K562 (cell line): ENCODE results near the gene NR1I3. TPM values are rescaled to one million over a fixed set of nuclear protein-coding genes. Genes with fewer than 3 reads are reported as not detected.

Experiments
- CCAR2 ChIP-seq: fragments of 200-400 bp; formaldehyde crosslinking; IDR thresholded peaks from 2 replicates; pipeline ENCODE4 v1.6.1; 2017; ENCODE audit warnings: mild to moderate bottlenecking, low read depth, low read length
- GTF2F1 ChIP-seq: IDR thresholded peaks from 2 replicates; pipeline ENCODE4 v1.6.1; 2011; ENCODE audit warnings: low read depth, low read length, improper control_type of control experiment
- JUN ChIP-seq, 2 experiments: sonication (generic) in 1 of 2; formaldehyde crosslinking in 1 of 2; IDR thresholded peaks; 2 replicates each; pipeline versions ENCODE4 v1.6.1 to v1.8.0; 2012 to 2022; ENCODE audit warnings: borderline replicate concordance in 2 of 2, mild to moderate bottlenecking in 2 of 2, improper control_type of control experiment in 1 of 2, low read depth in 1 of 2, low read length in 1 of 2, missing genetic modification reagents in 1 of 2
- LARP7 ChIP-seq: fragments of 450-650 bp; IDR thresholded peaks from 2 replicates; pipeline ENCODE4 v1.6.1; 2016
- MTA3 ChIP-seq: fragments of 450-650 bp; formaldehyde crosslinking; IDR thresholded peaks from 2 replicates; pipeline ENCODE4 v1.6.1; 2017; ENCODE audit warnings: mild to moderate bottlenecking, borderline replicate concordance
- RBM25 ChIP-seq: fragments of 200-400 bp; formaldehyde crosslinking; IDR thresholded peaks from 2 replicates; pipeline ENCODE4 v1.6.1; 2018; ENCODE audit warnings: low read length, low read depth, moderate library complexity; ENCODE audit not compliant: severe bottlenecking
- RFX1 ChIP-seq: fragments of 450-650 bp; IDR thresholded peaks from 2 replicates; pipeline ENCODE4 v1.6.1; 2016; ENCODE audit warnings: mild to moderate bottlenecking, moderate library complexity
- RUNX1 ChIP-seq: sonication (generic); IDR thresholded peaks from 2 replicates; pipeline ENCODE4 v1.6.1; 2016; ENCODE audit warnings: antibody characterized with exemption, low read depth
- SIN3A ChIP-seq, 2 experiments: fragments of 150-350 bp in 1 of 2; IDR thresholded peaks; 2 replicates each; pipeline ENCODE4 v1.6.1; 2011 to 2016; ENCODE audit warnings: borderline replicate concordance in 2 of 2, low read depth in 2 of 2, low read length in 2 of 2, mild to moderate bottlenecking in 2 of 2, moderate library complexity in 2 of 2; ENCODE audit not compliant: control insufficient read depth in 1 of 2
- SRSF9 ChIP-seq: fragments of 200-400 bp; formaldehyde crosslinking; IDR thresholded peaks from 2 replicates; pipeline ENCODE4 v1.6.1; 2017; ENCODE audit warnings: low read depth, low read length, borderline replicate concordance
- TOE1 ChIP-seq, 2 experiments: fragments of 450-650 bp in 1 of 2; sonication (generic) in 1 of 2; formaldehyde crosslinking in 1 of 2; IDR thresholded peaks; 2 replicates each; pipeline versions ENCODE4 v1.7.1 to v1.8.0; 2016 to 2022; ENCODE audit warnings: borderline replicate concordance in 2 of 2, mild to moderate bottlenecking in 2 of 2, antibody characterized with exemption in 1 of 2, inconsistent platforms in 1 of 2, low read depth in 1 of 2, missing genetic modification reagents in 1 of 2, moderate library complexity in 1 of 2
- XRCC5 ChIP-seq: fragments of 200-400 bp; formaldehyde crosslinking; IDR thresholded peaks from 2 replicates; pipeline ENCODE4 v1.6.1; 2017; ENCODE audit warnings: low read depth, mild to moderate bottlenecking, low read length
- YBX1 ChIP-seq: fragments of 450-650 bp; IDR thresholded peaks from 2 replicates; pipeline ENCODE4 v1.7.1; 2016; ENCODE audit warnings: mild to moderate bottlenecking
- ZKSCAN8 ChIP-seq: fragments of 200-800 bp; sonication (Bioruptor generic); IDR thresholded peaks from 2 replicates; pipeline ENCODE4 v1.6.1; 2016; ENCODE audit warnings: missing genetic modification characterization, missing compliant biosample characterization
- ZNF174 ChIP-seq: fragments of 250-450 bp; sonication (Bioruptor Pico); IDR thresholded peaks from 2 replicates; pipeline ENCODE4 v1.4.0; 2020; ENCODE audit warnings: mild to moderate bottlenecking
- ZNF197 ChIP-seq: fragments of 200-800 bp; sonication (Bioruptor generic); IDR thresholded peaks from 2 replicates; pipeline ENCODE4 v1.6.1; 2016; ENCODE audit warnings: low read depth, missing genetic modification characterization, missing compliant biosample characterization
- ZNF217 ChIP-seq: sonication (generic); formaldehyde crosslinking; IDR thresholded peaks from 2 replicates; pipeline ENCODE4 v1.8.0; 2022; ENCODE audit warnings: mild to moderate bottlenecking, missing genetic modification reagents
- ZNF253 ChIP-seq: fragments of 250-450 bp; sonication (Bioruptor Pico); conservative IDR thresholded peaks from 2 replicates; pipeline ENCODE4 v1.6.1; 2021; ENCODE audit warnings: mild to moderate bottlenecking
- ZNF695 ChIP-seq: fragments of 450-650 bp; formaldehyde crosslinking; IDR thresholded peaks from 2 replicates; pipeline ENCODE4 v1.4.0; 2020; ENCODE audit warnings: mild to moderate bottlenecking, moderate library complexity
- polyA plus RNA-seq, 8 experiments: library from polyadenylated mRNA; depleted of rRNA in 4 of 8; stranded (reverse) in 5 of 8; unstranded in 3 of 8; fragments of >200 nt; fragmentation: Nextera tagmentation in 2 of 8; fragmentation: Illumina TruSeq in 1 of 8; extraction: Ambion mirVana in 2 of 8; extraction: Trizol in 1 of 8; gene quantifications; 2 replicates each; pipeline versions ENCODE4 v1.2.1 to v1.2.3, GENCODE V29; 2011 to 2014; ENCODE audit warnings: inconsistent platforms in 1 of 8, missing spikeins in 1 of 8
- total RNA-seq, 7 experiments: library from RNA; depleted of rRNA in 6 of 7; stranded (reverse); fragments of >200 nt in 6 of 7; fragmentation: Illumina TruSeq in 2 of 7; extraction: Trizol in 2 of 7; gene quantifications; 2 replicates each; pipeline versions ENCODE4 v1.2.1 to v1.2.3, GENCODE V29; 2011 to 2021; ENCODE audit warnings: low replicate concordance in 1 of 7
- TF ChIP-seq, protein P1 (sequence below): fragments of 250-450 bp; sonication (Bioruptor Pico); IDR thresholded peaks from 2 replicates; pipeline ENCODE4 v1.4.0; 2020
- TF ChIP-seq, protein P2 (sequence below): fragments of 250-450 bp; sonication (Bioruptor Pico); IDR thresholded peaks from 2 replicates; pipeline ENCODE4 v1.4.0; 2020; ENCODE audit warnings: mild to moderate bottlenecking, moderate library complexity
- TF ChIP-seq, protein P3 (sequence below): fragments of 250-450 bp; sonication (Bioruptor Pico); IDR thresholded peaks from 2 replicates; pipeline ENCODE4 v1.8.0; 2021; ENCODE audit warnings: moderate library complexity, mild to moderate bottlenecking, inconsistent platforms

The NR1I3 gene
- total and polyA plus RNA-seq, 9 of the 15 experiments (the other 6 are each of a cell fraction or from before 2014, with no cell fraction given) = 0.11 TPM; not detected in 8

DNA sequence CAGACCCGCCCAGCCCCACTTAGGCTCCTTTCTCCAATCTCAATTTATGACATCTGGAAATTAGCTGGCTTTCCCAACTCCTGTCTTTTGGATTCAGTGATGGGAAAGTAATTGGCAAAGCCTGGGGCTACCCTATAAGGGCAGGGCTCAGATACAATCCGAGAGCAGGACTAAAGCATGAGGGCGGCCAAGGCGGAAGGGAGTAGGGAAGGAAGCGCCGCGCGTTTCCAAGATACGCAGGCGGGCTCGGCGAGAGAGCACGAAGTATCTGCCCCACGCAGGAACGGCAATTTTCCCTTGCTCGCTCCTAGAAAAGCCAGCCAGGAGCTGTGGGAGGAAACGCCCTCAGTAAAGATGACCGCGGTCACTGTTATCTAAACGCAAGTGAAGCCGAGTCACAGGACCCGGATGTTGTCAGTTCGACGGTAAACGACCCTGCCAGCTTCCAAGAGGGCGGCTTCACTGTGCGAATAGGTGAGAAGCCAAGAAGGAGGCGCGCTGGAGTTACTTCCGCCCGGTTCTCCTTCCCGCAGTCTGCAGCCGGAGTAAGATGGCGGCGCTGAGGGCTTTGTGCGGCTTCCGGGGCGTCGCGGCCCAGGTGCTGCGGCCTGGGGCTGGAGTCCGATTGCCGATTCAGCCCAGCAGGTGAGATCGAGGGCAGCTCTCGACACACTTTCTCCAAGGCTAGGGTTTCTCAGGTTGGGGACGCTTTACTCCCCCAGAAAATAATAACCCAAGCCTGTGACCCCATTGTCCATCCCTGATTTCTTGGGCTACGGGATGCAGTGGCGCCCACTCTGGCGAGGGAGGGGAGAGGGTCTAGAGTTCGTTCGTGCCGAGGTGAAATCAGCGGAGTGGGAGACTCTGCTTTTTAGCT is 35.9 kb downstream of the NR1I3 start, which contains the start of gene NDUFS2 (continued):
- TF ChIP-seq, protein P1, sequence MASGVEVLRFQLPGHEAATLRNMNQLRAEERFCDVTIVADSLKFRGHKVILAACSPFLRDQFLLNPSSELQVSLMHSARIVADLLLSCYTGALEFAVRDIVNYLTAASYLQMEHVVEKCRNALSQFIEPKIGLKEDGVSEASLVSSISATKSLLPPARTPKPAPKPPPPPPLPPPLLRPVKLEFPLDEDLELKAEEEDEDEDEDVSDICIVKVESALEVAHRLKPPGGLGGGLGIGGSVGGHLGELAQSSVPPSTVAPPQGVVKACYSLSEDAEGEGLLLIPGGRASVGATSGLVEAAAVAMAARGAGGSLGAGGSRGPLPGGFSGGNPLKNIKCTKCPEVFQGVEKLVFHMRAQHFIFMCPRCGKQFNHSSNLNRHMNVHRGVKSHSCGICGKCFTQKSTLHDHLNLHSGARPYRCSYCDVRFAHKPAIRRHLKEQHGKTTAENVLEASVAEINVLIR = peak; percentile 20
- no peak for TF ChIP-seq SRSF9
- 0 out of 2 replicates have a peak, but pooled peaks have one; percentile 12 for TF ChIP-seq LARP7
- TF ChIP-seq, protein P2, sequence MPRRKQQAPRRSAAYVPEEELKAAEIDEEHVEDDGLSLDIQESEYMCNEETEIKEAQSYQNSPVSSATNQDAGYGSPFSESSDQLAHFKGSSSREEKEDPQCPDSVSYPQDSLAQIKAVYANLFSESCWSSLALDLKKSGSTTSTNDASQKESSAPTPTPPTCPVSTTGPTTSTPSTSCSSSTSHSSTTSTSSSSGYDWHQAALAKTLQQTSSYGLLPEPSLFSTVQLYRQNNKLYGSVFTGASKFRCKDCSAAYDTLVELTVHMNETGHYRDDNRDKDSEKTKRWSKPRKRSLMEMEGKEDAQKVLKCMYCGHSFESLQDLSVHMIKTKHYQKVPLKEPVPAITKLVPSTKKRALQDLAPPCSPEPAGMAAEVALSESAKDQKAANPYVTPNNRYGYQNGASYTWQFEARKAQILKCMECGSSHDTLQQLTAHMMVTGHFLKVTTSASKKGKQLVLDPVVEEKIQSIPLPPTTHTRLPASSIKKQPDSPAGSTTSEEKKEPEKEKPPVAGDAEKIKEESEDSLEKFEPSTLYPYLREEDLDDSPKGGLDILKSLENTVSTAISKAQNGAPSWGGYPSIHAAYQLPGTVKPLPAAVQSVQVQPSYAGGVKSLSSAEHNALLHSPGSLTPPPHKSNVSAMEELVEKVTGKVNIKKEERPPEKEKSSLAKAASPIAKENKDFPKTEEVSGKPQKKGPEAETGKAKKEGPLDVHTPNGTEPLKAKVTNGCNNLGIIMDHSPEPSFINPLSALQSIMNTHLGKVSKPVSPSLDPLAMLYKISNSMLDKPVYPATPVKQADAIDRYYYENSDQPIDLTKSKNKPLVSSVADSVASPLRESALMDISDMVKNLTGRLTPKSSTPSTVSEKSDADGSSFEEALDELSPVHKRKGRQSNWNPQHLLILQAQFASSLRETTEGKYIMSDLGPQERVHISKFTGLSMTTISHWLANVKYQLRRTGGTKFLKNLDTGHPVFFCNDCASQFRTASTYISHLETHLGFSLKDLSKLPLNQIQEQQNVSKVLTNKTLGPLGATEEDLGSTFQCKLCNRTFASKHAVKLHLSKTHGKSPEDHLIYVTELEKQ (CRISPR knock-in tag) = no peak
- peak; percentile 7 to 69; a peak in 1 of 4 replicates for TF ChIP-seq SIN3A (IDR thresholded peaks at IDR 0.05; ENCODE audit: borderline replicate concordance in 2 of 2, control insufficient read depth in 1 of 2, low read depth in 2 of 2, low read length in 2 of 2)
- peak; percentile 81; the same call in 1 of the 2 replicates for TF ChIP-seq GTF2F1
- TF ChIP-seq XRCC5 = 0 out of 2 replicates have a peak, but pooled peaks have one; percentile 22
- peak; percentile 69; the same call in 1 of the 2 replicates for TF ChIP-seq ZNF174 (CRISPR knock-in tag)
- TF ChIP-seq RFX1 = no peak
- TF ChIP-seq ZKSCAN8 (CRISPR knock-in tag) = 0 out of 2 replicates have a peak, but pooled peaks have one; percentile 58
- no peak for TF ChIP-seq YBX1
- no peak for TF ChIP-seq ZNF253
- TF ChIP-seq RBM25 = no peak
- TF ChIP-seq ZNF695 = no peak
- TF ChIP-seq, protein P3, sequence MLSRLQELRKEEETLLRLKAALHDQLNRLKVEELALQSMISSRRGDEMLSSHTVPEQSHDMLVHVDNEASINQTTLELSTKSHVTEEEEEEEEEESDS (CRISPR knock-in tag) = no peak
- no peak for TF ChIP-seq CCAR2
- TF ChIP-seq TOE1 (IDR thresholded peaks at IDR 0.05; ENCODE audit: borderline replicate concordance) = peak; percentile 51; the same call in 1 of the 2 replicates
- TF ChIP-seq TOE1 (CRISPR knock-in tag; IDR thresholded peaks at IDR 0.05; ENCODE audit: borderline replicate concordance, low read depth) = no peak
- no peak for TF ChIP-seq ZNF217
- peak; percentile 82 for TF ChIP-seq ZNF197 (CRISPR knock-in tag)
- 0 out of 2 replicates have a peak, but pooled peaks have one; percentile 7 for TF ChIP-seq RUNX1
- TF ChIP-seq JUN (IDR thresholded peaks at IDR 0.05; ENCODE audit: borderline replicate concordance, low read depth, low read length) = 0 out of 2 replicates have a peak, but pooled peaks have one; percentile 35
- no peak for TF ChIP-seq JUN (CRISPR knock-in tag; IDR thresholded peaks at IDR 0.05; ENCODE audit: borderline replicate concordance)
- TF ChIP-seq MTA3 = peak; percentile 60; the same call in 1 of the 2 replicates
